NK-92 (cell line): ENCODE measurements around the gene TNFRSF25.
"Not testable (repeated sequence)": the region's sequence is repeated elsewhere in the genome, so short reads cannot be mapped to it uniquely, and the experiment has no call there.

Experiments
- DNase-seq: peaks from one replicate; lab custom pipeline; 2025; ENCODE audit not compliant: unreplicated experiment; lab: John Stamatoyannopoulos, UW

The TNFRSF25 gene

DNA sequence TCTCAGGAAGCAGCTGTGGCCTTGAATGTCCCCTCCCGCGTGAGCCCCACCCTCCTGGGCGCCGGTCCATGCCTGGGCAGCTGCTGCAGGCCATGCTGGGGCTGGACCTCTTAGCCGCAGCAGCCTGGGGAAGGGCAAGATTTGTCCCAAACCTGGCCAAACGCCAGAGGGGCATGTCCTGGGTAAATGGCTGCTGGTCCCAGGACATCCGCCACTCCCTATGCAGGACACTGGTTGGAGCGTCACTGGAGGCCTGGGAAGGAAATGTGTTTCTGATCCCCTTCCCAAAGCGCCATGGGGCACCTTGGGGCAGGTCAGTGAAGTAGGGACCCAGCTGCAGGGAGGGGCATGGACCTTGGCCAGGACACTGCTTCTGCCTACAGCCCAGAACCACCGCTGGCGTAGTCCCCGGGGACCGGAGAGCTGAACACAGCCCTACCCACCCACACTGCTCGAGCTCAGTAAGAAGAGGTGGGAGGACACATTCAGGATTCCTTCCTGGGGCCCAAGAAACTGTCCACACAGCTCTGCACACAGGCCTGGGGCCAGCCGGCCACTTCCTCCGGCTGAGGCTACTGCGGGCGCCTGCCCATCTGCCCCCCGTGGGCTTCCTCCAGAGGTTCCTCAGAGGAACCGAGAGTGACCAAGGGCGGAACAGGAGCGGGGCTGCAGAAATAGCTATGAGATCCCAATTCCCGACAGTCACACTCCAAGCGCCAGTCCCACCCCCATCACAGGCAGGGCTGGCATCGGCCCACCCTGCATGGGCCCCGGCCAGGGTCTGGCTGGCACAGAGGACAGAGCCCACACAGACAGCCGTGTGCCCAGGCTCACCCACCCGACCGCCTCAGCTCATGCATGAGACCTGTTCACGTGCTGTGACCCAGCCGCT lies 36.3 kb upstream of the TNFRSF25 start:
- DNase-seq: no peak

DNA sequence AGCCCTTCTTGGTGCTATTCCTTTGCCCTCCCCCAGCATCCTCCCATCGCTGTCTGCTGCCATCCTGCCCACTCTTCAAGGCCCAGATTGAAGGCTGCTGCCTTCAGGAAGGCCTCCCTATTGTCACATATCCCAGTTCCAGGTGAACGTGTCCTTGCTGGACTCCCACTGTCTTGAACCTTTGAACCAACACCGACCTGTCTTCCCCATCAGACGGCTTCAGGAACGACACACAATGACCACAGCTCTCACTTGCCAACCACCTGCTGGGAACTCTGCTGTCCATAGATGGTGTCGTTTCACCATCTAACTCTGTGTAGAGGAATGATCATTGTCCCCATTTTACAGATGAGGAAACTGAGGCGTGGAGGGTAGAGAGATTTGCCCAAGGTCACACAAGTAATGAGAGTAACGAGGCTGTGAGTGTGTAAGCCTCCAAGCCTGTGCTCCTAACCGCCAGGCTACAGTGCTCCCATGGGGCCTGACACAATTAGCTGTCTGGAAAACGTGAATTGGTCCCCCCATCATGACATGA lies 35.4 kb upstream of the TNFRSF25 start:
- DNase-seq: no peak

- DNase-seq: no peak
These were observed 34.7 kb upstream of the TNFRSF25 start for GRCh38 chr1:6500544-6501278.

GRCh38 chr1:6499296-6499695 lies 33.3 kb upstream of the TNFRSF25 start:
- no peak for DNase-seq

DNA sequence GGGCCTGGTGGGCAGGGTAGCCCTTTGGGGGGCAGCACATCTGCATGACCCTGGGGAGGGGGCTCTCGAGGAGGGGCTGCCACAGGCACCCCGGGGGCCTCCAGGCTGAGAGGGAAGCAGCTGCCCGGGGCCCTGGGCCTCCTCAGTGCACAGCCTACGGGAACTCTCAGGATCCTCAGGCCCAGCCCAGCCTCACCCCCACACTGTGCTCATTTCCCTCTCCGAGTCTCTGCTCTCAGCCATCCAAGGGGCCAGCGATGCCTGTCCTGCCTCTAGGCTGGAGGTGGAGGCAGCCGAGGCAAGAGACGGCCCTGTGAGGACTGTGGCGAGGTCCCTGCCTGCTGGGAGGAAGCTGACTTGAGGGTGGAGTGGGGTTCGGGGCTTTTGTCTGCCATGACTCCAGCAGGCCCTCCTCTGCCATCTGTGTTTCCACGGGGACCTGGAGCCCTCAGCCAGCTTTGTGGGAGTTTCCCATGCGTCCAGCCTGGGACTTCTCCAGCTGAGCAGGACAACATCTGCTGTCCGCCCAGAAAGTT lies 32.7 kb upstream of the TNFRSF25 start:
- DNase-seq: no peak

DNA sequence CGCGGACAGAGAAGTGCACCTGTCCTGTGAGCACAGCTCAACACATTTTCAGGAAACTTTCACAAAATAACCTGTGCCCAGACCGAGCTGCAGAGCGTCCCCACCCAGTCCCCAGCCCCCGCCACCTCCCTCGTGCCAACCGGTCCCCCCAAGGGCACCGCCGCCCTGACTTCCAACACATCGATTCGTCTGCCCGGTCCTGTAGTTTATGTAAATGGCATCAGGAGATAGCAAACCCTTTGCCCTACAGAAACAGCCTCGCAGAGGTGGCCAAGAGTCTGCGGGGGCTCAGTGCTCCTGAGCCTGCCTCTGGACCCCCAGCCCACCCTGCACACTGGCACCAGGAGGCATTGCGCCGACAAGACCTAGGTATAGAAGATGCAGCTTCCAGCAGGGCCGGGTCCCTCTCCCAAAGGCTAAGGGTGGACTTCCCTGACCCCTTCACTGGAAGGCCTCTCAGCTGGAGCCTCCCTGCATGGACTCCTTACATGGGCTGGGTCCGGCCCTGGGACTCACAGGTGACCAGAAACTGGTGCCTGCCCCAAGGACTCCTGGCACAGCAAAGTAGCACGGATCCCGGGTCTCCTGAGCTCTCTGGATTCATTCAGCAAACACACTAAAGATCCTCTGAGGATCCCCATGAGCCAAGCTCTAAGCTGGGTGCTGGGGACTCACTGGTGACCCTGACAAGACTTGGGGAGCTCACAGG lies 32.0 kb upstream of the TNFRSF25 start:
- no peak for DNase-seq

DNA sequence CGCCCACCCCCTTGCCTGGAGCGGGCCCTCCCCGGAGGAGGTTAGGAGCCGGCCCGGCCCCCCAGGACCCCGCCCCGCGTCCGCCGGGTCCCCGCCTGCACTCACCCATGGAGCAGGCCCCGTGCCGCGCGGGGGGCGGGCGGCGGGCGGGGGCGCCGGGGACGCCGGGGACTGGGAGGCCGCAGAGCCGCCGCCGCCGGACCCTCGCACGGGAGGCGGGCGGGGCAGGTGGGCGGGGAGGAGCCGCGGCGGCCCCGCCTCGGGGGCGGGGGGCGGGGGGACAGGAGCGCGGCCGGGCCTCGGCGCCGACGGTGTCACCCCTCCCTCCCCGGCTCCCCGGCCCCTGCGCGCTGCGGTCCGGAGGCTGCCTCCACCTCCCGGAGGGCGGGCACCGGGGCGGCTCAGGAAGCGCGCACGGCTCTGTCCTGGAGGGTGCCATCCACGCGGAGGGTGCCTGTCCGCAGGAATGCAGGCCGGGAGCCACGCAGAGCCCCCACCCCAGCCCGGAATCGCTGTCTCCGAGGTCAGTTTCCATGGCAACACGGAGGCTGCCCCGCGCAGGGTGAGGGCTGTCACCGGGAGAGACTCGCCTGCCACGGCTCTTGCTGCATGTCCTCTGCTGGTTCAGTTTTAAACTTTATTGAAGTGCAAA lies 31.4 kb upstream of the TNFRSF25 start:
- no peak for DNase-seq

GRCh38 chr1:6496890-6497214 lies 30.9 kb upstream of the TNFRSF25 start:
- DNase-seq: no peak

DNA sequence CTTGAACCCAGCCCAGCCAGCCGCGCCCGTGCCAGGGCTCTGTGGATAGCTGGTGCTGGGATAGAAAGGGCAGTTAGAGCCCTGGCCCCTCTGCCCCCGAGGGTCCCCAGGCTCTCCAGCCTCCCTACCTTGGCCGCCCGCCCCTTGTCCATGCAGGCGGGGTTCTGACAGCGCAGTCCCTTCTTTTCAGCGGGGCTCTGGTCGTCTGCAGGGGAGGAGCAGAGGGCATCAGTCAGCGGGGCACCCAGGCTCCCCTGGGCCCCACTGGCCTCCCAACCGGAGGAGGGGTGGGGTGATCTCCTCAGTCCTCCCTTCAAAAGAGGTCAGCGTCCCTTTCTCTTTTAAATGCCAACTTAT lies 30.4 kb upstream of the TNFRSF25 start:
- no peak for DNase-seq

DNA sequence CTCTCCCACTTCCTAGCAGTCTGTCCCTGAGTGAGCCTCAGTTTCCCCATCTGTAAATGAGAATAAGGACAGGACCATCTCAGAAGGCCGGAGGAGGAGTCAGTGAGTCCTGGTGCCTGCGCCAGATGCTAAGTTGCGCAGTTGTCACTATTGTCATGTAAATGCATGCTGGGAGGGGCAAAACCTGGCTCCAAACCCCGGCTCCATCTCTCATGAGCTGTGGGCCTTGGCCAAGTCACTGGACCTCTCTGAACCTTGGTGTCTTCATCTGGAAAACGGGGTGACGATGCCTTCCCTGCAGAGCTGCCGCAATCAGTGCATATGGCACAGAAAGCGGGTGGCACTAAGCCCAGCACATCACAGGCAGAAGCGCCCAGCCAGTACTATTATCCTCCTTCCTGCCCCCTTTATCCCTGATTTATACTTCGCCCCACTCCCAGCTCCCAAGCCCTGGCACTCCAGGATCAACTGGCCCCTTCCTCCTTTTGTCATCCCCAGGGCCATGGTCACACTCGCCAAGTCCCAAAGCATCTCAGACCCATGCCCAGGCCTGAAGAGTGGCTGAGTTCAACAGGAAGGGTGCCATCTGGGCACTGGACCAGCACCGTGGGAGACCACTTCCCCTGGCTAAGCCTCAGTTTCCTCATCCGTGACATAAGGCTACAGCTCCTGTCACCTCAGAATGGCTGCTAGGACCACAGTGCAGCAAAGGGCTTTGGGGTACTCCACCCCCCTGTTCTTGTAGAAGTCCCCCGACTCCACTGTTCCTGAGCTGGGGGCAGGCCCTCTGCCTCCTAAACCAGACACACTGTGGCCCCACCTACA lies 29.8 kb upstream of the TNFRSF25 start:
- DNase-seq: no peak

DNA sequence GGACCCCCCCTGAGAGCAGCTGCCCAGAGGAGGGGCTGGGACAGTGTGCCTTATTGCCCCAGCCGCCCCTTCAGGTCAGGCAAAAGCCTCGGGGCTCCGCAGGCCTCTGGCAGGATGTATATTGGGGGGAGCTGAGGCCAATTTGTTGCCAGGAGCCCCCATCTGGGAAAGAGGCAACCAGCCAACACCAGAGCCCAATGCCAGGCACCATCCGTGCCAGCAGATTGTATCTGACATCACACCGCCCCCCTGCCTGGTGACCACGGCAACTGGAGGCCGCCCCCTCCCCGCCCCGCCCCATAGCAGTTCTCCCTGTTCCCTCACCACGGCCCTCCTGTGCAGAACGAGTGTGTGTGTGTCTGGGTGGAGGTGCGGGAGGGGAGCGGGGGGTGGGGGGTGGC lies 29.1 kb upstream of the TNFRSF25 start:
- DNase-seq: no peak

GRCh38 chr1:6494627-6495026 lies 28.7 kb upstream of the TNFRSF25 start:
- no peak for DNase-seq

GRCh38 chr1:6493834-6494223 lies 27.9 kb upstream of the TNFRSF25 start:
- DNase-seq: not testable (repeated sequence)

DNA sequence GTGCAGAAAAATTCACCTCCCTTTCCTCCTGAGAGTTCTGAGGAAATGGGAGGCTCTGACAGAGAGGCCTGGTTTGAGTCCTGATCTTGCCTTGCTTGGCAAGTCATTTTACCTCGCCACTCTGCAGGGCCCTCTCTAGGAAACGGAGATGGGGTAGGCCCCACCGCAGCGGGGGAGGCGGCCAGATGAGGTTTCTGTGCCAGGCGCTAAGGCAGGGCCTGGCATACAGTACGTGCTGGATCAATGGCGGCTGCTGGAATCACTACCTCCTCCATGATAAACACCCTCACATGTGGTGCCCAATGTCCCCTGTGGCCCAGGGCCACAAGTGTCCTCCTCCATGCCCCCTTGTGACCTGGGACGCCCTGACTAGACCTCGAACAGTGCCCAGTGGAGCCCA lies 26.0 kb upstream of the TNFRSF25 start:
- no peak for DNase-seq

GRCh38 chr1:6491480-6491962 lies 25.5 kb upstream of the TNFRSF25 start, which contains the start of gene PLEKHG5:
TSS of gene PLEKHG5 (minus strand) at chr1:6491667. CDS start at chr1:6477571, 14,096 bp downstream.
- no peak for DNase-seq

DNA sequence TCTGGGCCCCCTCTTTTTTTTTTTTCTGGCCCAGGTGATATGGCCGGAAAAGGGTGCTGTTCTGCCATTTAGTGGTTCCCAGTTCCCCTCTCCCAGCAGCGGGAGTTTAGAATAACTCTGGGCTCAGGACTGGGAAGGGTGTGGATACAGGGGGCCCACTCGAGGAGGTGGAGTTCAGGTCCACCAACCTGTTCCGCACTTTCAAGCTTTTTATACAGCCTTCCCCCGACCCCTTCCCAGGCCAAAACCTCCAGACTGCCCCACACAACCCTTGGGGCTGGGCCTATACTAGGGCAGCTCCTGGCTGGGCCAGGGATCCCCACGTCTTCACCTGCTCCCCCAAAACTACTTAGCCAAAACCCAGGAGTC lies 25.1 kb upstream of the TNFRSF25 start:
- DNase-seq: no peak

GRCh38 chr1:6490181-6491080 lies 24.5 kb upstream of the TNFRSF25 start:
- no peak for DNase-seq

DNA sequence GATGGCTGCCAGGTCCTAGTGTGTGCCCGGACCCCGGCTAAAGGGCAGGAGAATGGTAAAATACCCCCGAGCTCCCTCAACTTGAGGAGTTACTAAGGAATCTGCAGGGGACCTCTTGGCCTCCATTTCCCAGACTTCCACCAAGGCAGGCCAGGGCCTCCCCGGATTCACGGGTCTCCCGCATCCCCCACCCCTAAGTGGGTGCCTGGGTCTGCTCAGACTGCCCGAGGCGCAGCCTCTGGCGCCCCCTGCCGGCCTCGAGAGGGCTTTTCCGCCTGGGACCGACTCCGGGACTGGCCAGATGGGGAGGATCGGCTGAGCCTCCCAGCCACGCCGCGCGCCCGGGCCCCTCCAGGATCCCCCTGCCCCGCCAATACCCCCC lies 23.8 kb upstream of the TNFRSF25 start:
- no peak for DNase-seq

DNA sequence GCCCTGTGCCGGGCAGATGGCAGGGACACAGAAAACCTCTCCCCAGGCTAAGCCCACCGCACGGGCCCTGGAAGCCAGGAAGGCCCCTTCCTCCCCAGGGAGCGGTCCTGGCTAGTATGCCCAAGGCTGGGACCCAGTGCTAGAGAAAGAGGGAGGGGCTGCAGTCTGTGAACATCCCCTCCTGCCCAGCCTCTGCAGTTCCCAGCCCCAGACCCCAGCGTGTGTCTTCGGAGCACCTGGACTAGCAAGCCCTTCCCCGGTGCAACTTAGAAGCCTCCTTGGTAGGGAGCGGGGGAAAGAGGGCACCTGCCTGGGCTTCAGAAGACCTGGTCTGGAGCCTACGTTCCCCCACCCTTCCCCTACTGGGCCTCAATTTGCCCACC lies 23.4 kb upstream of the TNFRSF25 start:
- DNase-seq: no peak
